OCI-M2 (cell line): ENCODE results near the gene FOLR3.
"Not testable (repeated sequence)": the region's sequence is repeated elsewhere in the genome, so short reads cannot be mapped to it uniquely, and the experiment has no call there.

Source experiments
- DNase-seq: peaks from one replicate; lab custom pipeline; 2025; ENCODE audit not compliant: unreplicated experiment; lab: John Stamatoyannopoulos, UW

The FOLR3 gene

GRCh38 chr11:72162891-72163492 lies 27.5 kb downstream of the FOLR3 start:
- no peak for DNase-seq

GRCh38 chr11:72164187-72164586 lies 28.7 kb downstream of the FOLR3 start:
- DNase-seq: not testable (repeated sequence)

GRCh38 chr11:72169046-72169555 lies 33.6 kb downstream of the FOLR3 start:
- DNase-seq: not testable (repeated sequence)

- DNase-seq: not testable (repeated sequence)
These were observed 34.2 kb downstream of the FOLR3 start for GRCh38 chr11:72169754-72170153.

- not testable (repeated sequence) for DNase-seq
These were observed 36.5 kb downstream of the FOLR3 start for GRCh38 chr11:72172043-72172442.

- no peak for DNase-seq
These were observed 37.8 kb downstream of the FOLR3 start for GRCh38 chr11:72173291-72173690.

- no peak for DNase-seq
These were observed 39.0 kb downstream of the FOLR3 start for GRCh38 chr11:72174302-72175070.

GRCh38 chr11:72177656-72178055 lies 42.1 kb downstream of the FOLR3 start:
- no peak for DNase-seq

- DNase-seq: no peak
These were observed 43.7 kb downstream of the FOLR3 start for GRCh38 chr11:72179049-72179803.

- DNase-seq: no peak
These were observed 44.4 kb downstream of the FOLR3 start for GRCh38 chr11:72179804-72180396.

- not testable (repeated sequence) for DNase-seq
These were observed 45.5 kb downstream of the FOLR3 start for GRCh38 chr11:72180892-72181552.

GRCh38 chr11:72181553-72181958 lies 46.0 kb downstream of the FOLR3 start:
- DNase-seq: not testable (repeated sequence)

GRCh38 chr11:72188267-72188666 lies 52.7 kb downstream of the FOLR3 start:
- DNase-seq: no peak
